Stimulated activated CD4-positive, alpha-beta T cell treated with anti-CD3 and anti-CD28 coated beads, Interleukin-4, amount 100 ng/mL, for 1 hour (primary cell): ENCODE results near the gene RSU1.

Experiments
- DNase-seq: peaks from one replicate; pipeline ENCODE4 v3.0.0-alpha.2; 2020

RSU1 gene

GRCh38 chr10:16662923-16663322 lies 154.3 kb downstream of the RSU1 start:
- DNase-seq: no peak

GRCh38 chr10:16656895-16657294 lies 160.3 kb downstream of the RSU1 start:
- no peak for DNase-seq

- DNase-seq: no peak
Measured at GRCh38 chr10:16653224-16653623, 164.0 kb downstream of the RSU1 start.

- DNase-seq: no peak
Measured at GRCh38 chr10:16652154-16652553, 165.1 kb downstream of the RSU1 start.

GRCh38 chr10:16649757-16650156 lies 167.5 kb downstream of the RSU1 start:
- DNase-seq: no peak

GRCh38 chr10:16648366-16648765 lies 168.9 kb downstream of the RSU1 start:
- DNase-seq: no peak

GRCh38 chr10:16646181-16647059 lies 170.8 kb downstream of the RSU1 start:
- no peak for DNase-seq

GRCh38 chr10:16644146-16644545 lies 173.1 kb downstream of the RSU1 start:
- no peak for DNase-seq

GRCh38 chr10:16643502-16643901 lies 173.7 kb downstream of the RSU1 start:
- no peak for DNase-seq

- no peak for DNase-seq
Measured at GRCh38 chr10:16640153-16640552, 177.1 kb downstream of the RSU1 start.

GRCh38 chr10:16639471-16639870 lies 177.8 kb downstream of the RSU1 start:
- DNase-seq: no peak

GRCh38 chr10:16632996-16633395 lies 184.2 kb downstream of the RSU1 start:
- DNase-seq: no peak

GRCh38 chr10:16626697-16627096 lies 190.5 kb downstream of the RSU1 start:
- no peak for DNase-seq

GRCh38 chr10:16612981-16613355 lies 204.3 kb downstream of the RSU1 start:
- no peak for DNase-seq

GRCh38 chr10:16612115-16612980 lies 204.9 kb downstream of the RSU1 start:
- DNase-seq: no peak

- DNase-seq: no peak
Measured at GRCh38 chr10:16611037-16611436, 206.2 kb downstream of the RSU1 start.

- no peak for DNase-seq
Measured at GRCh38 chr10:16609211-16609610, 208.0 kb downstream of the RSU1 start.

GRCh38 chr10:16606923-16607322 lies 210.3 kb downstream of the RSU1 start:
- no peak for DNase-seq

GRCh38 chr10:16606421-16606820 lies 210.8 kb downstream of the RSU1 start:
- no peak for DNase-seq

- no peak for DNase-seq
Measured at GRCh38 chr10:16603308-16603707, 213.9 kb downstream of the RSU1 start.

- no peak for DNase-seq
Measured at GRCh38 chr10:16602104-16602775, 215.0 kb downstream of the RSU1 start.

GRCh38 chr10:16599662-16600061 lies 217.6 kb downstream of the RSU1 start:
- no peak for DNase-seq

- DNase-seq: no peak
Measured at GRCh38 chr10:16597656-16598055, 219.6 kb downstream of the RSU1 start.
